ENCODE data around the gene MUC3A. TPM values are rescaled to one million over a fixed set of nuclear protein-coding genes. Genes with fewer than 3 reads are reported as not detected.
"Not testable (repeated sequence)": the region's sequence is repeated elsewhere in the genome, so short reads cannot be mapped to it uniquely, and the experiment has no call there.

MUC3A gene
- total and polyA plus RNA-seq, 2 experiments from 2014 or later = 16.3 to 44.4 TPM

DNA sequence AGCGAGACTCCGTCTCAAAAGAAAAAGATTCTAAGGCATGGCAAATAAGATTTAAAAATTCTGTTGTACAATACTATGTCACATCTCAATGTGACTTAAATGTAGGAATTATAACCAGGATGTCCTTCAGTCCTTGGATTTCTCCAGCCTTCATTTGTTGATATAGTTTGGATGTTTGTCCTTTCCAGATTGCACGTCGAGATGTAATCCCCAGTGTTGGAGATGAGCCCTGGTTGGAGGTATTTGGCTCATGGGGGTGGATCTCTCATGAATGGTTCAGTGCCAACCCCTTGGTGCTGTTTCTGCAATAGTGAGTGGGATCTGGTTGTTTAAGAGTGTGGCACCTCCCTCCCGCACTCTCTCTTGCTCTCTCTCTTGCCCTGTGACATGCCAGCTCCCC is 40.8 kb upstream of the MUC3A start:
- Mint-ChIP-seq H3K4me3 (no peak overlapping the region), H3K9me3 (peaks cover 4% of the 10 kb centered on the region; the same call in 1 of the 3 replicates), H3K4me1 (no peaks in the 10 kb centered on the region), H3K36me3 (ENCODE audit: low read depth) (no peaks in the 10 kb centered on the region; the same call in 2 of the 3 replicates), H3K27ac (no peak overlapping the region), H3K27me3 (ENCODE audit: insufficient read depth, low read depth, poor library complexity) (peaks cover 6% of the 10 kb centered on the region)
- Histone ChIP-seq H2AFZ (no peak overlapping the region), H4K20me1 (replicated peaks; ENCODE audit: insufficient read depth) (no peaks in the 10 kb centered on the region), H3K4me1 (ENCODE audit: insufficient read depth) (no peaks in the 10 kb centered on the region), H3K9me2 (ENCODE audit: insufficient read depth) (no peaks in the 10 kb centered on the region), H3K27ac (ENCODE audit: low read depth) (no peak overlapping the region), H3K79me2 (replicated peaks; ENCODE audit: insufficient read depth) (no peaks in the 10 kb centered on the region), H3F3A (replicated peaks; ENCODE audit: low read depth) (no peaks in the 10 kb centered on the region), H3K4me3 (no peak overlapping the region), H3K4me2 (no peak overlapping the region), H3K36me3 (ENCODE audit: insufficient read depth) (no peaks in the 10 kb centered on the region), H3K27me3 (ENCODE audit: insufficient read depth) (no peaks in the 10 kb centered on the region)
- TF ChIP-seq ZNF331 (CRISPR knock-in tag; IDR thresholded peaks at IDR 0.05; ENCODE audit: low read depth) = no peak
- no peak for TF ChIP-seq ZNF114 (CRISPR knock-in tag; IDR thresholded peaks at IDR 0.05)
- TF ChIP-seq, protein P1, sequence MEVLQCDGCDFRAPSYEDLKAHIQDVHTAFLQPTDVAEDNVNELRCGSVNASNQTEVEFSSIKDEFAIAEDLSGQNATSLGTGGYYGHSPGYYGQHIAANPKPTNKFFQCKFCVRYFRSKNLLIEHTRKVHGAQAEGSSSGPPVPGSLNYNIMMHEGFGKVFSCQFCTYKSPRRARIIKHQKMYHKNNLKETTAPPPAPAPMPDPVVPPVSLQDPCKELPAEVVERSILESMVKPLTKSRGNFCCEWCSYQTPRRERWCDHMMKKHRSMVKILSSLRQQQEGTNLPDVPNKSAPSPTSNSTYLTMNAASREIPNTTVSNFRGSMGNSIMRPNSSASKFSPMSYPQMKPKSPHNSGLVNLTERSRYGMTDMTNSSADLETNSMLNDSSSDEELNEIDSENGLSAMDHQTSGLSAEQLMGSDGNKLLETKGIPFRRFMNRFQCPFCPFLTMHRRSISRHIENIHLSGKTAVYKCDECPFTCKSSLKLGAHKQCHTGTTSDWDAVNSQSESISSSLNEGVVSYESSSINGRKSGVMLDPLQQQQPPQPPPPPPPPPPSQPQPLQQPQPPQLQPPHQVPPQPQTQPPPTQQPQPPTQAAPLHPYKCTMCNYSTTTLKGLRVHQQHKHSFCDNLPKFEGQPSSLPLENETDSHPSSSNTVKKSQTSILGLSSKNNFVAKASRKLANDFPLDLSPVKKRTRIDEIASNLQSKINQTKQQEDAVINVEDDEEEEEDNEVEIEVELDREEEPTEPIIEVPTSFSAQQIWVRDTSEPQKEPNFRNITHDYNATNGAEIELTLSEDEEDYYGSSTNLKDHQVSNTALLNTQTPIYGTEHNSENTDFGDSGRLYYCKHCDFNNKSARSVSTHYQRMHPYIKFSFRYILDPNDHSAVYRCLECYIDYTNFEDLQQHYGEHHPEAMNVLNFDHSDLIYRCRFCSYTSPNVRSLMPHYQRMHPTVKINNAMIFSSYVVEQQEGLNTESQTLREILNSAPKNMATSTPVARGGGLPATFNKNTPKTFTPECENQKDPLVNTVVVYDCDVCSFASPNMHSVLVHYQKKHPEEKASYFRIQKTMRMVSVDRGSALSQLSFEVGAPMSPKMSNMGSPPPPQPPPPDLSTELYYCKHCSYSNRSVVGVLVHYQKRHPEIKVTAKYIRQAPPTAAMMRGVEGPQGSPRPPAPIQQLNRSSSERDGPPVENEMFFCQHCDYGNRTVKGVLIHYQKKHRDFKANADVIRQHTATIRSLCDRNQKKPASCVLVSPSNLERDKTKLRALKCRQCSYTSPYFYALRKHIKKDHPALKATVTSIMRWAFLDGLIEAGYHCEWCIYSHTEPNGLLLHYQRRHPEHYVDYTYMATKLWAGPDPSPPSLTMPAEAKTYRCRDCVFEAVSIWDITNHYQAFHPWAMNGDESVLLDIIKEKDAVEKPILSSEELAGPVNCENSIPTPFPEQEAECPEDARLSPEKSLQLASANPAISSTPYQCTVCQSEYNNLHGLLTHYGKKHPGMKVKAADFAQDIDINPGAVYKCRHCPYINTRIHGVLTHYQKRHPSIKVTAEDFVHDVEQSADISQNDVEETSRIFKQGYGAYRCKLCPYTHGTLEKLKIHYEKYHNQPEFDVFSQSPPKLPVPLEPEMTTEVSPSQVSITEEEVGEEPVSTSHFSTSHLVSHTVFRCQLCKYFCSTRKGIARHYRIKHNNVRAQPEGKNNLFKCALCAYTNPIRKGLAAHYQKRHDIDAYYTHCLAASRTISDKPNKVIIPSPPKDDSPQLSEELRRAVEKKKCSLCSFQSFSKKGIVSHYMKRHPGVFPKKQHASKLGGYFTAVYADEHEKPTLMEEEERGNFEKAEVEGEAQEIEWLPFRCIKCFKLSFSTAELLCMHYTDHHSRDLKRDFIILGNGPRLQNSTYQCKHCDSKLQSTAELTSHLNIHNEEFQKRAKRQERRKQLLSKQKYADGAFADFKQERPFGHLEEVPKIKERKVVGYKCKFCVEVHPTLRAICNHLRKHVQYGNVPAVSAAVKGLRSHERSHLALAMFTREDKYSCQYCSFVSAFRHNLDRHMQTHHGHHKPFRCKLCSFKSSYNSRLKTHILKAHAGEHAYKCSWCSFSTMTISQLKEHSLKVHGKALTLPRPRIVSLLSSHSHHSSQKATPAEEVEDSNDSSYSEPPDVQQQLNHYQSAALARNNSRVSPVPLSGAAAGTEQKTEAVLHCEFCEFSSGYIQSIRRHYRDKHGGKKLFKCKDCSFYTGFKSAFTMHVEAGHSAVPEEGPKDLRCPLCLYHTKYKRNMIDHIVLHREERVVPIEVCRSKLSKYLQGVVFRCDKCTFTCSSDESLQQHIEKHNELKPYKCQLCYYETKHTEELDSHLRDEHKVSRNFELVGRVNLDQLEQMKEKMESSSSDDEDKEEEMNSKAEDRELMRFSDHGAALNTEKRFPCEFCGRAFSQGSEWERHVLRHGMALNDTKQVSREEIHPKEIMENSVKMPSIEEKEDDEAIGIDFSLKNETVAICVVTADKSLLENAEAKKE (CRISPR knock-in tag; IDR thresholded peaks at IDR 0.05) = no peak
- TF ChIP-seq NANOG (IDR thresholded peaks at IDR 0.05; ENCODE audit: borderline replicate concordance) = no peak
- TF ChIP-seq CREB1 (CRISPR knock-in tag; IDR thresholded peaks at IDR 0.05; ENCODE audit: low read depth) = no peak
- no peak for TF ChIP-seq EZH2 (IDR thresholded peaks at IDR 0.05; ENCODE audit: low read depth, unreplicated experiment)
- no peak for TF ChIP-seq EZH2phosphoT487 (IDR thresholded peaks at IDR 0.05; ENCODE audit: unreplicated experiment)
- DNase-seq (ENCODE audit: low spot score) = no peak
- no peak for ATAC-seq

- not testable (repeated sequence) for H3K9me2 ChIP-seq (ENCODE audit: insufficient read depth); H3K27me3 ChIP-seq (ENCODE audit: insufficient read depth); H3K79me2 ChIP-seq (replicated peaks; ENCODE audit: insufficient read depth); H4K20me1 ChIP-seq (replicated peaks; ENCODE audit: insufficient read depth); H2AFZ ChIP-seq; H3K4me1 ChIP-seq (ENCODE audit: insufficient read depth); H3F3A ChIP-seq (replicated peaks; ENCODE audit: low read depth); H3K27ac ChIP-seq (ENCODE audit: low read depth); ATAC-seq; H3K4me3 ChIP-seq; H3K9me3 Mint-ChIP-seq; H3K36me3 ChIP-seq (ENCODE audit: insufficient read depth); H3K27ac Mint-ChIP-seq; DNase-seq (ENCODE audit: low spot score); H3K4me1 Mint-ChIP-seq; H3K4me3 Mint-ChIP-seq; H3K36me3 Mint-ChIP-seq (ENCODE audit: low read depth); H3K27me3 Mint-ChIP-seq (ENCODE audit: insufficient read depth, low read depth, poor library complexity); H3K4me2 ChIP-seq
These were observed 38.9 kb upstream of the MUC3A start for GRCh38 chr7:100910443-100910842.
